AG04450 (cell line): ENCODE results near the gene GALNT2. TPM values are rescaled to one million over a fixed set of nuclear protein-coding genes. Genes with fewer than 3 reads are reported as not detected.

Experiments
- CTCF ChIA-PET: fragments of 300-600, 350-600 bp; formaldehyde crosslinking; extraction: SDS; loops from one replicate; lab custom pipeline; 2022; ENCODE audit warnings: antibody characterized with exemption, inconsistent platforms; lab: Charles Lee
- POLR2A ChIA-PET: fragments of 350-600 bp; formaldehyde crosslinking; extraction: SDS; loops from one replicate; lab custom pipeline; 2021; ENCODE audit warnings: antibody characterized with exemption, inconsistent platforms; lab: Yijun Ruan, JAX
- DNase-seq: peaks from one replicate; pipeline ENCODE4 v3.0.0-alpha.2; 2011; ENCODE audit warnings: low read depth, low spot score
- H3K27ac ChIP-seq: one replicate; pipeline ENCODE4 v1.5.1; 2012; ENCODE audit warnings: low read depth, low read length, control low read depth
- H3K27me3 ChIP-seq: one replicate; pipeline ENCODE4 v1.6.0; 2012; ENCODE audit warnings: low read length; ENCODE audit not compliant: control insufficient read depth, insufficient read depth
- H3K4me3 ChIP-seq: 2 replicates; pipeline ENCODE4 v1.5.1; 2011; ENCODE audit warnings: mild to moderate bottlenecking, low read depth, low read length, control low read depth
- H3K9me3 ChIP-seq: 2 replicates; pipeline ENCODE4 v1.5.1; 2012; ENCODE audit warnings: low read length; ENCODE audit not compliant: control insufficient read depth, insufficient read depth
- polyA plus RNA-seq: library from polyadenylated mRNA; depleted of rRNA; stranded (reverse); fragments of >200 nt; gene quantifications from 2 replicates; pipeline ENCODE4 v1.2.3, GENCODE V29; 2011
- TF ChIP-seq, protein P1 (sequence below): IDR thresholded peaks from 2 replicates; pipeline ENCODE4 v1.5.1; 2011; ENCODE audit warnings: low read depth, low read length, control low read depth, inconsistent platforms

Gene GALNT2
- polyA plus RNA-seq, 1 experiment: 121 TPM

GRCh38 chr1:230107941-230108340 is 40.9 kb downstream of the GALNT2 start:
- no peak overlapping the region for H3K27ac ChIP-seq
- no peaks in the 10 kb centered on the region for H3K27me3 ChIP-seq
- TF ChIP-seq, protein P1, sequence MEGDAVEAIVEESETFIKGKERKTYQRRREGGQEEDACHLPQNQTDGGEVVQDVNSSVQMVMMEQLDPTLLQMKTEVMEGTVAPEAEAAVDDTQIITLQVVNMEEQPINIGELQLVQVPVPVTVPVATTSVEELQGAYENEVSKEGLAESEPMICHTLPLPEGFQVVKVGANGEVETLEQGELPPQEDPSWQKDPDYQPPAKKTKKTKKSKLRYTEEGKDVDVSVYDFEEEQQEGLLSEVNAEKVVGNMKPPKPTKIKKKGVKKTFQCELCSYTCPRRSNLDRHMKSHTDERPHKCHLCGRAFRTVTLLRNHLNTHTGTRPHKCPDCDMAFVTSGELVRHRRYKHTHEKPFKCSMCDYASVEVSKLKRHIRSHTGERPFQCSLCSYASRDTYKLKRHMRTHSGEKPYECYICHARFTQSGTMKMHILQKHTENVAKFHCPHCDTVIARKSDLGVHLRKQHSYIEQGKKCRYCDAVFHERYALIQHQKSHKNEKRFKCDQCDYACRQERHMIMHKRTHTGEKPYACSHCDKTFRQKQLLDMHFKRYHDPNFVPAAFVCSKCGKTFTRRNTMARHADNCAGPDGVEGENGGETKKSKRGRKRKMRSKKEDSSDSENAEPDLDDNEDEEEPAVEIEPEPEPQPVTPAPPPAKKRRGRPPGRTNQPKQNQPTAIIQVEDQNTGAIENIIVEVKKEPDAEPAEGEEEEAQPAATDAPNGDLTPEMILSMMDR: no peak
- no peak overlapping the region for H3K4me3 ChIP-seq
- ChIA-PET CTCF (no interaction called here), POLR2A (no interaction called here)
- DNase-seq: no peak
- H3K9me3 ChIP-seq: peaks cover 3% of the 10 kb centered on the region; the same call in 1 of the 2 replicates

- no peak overlapping the region for H3K4me3 ChIP-seq
- TF ChIP-seq, protein P1: no peak
- ChIA-PET POLR2A (no interaction called here), CTCF (no interaction called here)
- H3K27ac ChIP-seq: no peak overlapping the region
- peaks cover 3% of the 10 kb centered on the region; the same call in 1 of the 2 replicates for H3K9me3 ChIP-seq
- H3K27me3 ChIP-seq: no peaks in the 10 kb centered on the region
- no peak for DNase-seq
These were observed 41.5 kb downstream of the GALNT2 start for GRCh38 chr1:230108580-230108979.

DNA sequence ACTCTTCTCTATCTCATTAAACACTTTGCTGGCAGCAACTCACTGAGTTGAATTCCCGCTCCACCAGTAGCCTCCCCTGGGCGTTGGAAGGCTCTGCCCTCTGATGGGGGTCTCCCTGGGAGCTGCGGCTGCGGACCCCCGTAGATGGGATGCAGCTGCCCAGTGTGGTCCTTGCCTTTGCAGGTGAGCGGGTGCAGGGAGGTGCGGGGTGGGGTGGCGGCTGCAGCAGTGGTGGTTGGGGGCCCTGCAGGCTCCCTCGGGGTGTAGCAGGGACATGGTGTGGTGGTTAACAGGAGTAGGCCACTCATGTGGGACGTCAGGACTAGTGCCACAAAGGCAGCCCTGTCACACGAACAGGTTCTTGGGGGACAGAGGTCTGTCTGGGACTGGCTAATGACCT is 42.0 kb downstream of the GALNT2 start:
- CTCF ChIA-PET: no interaction called here
- Histone ChIP-seq H3K4me3 (no peak overlapping the region), H3K9me3 (peaks cover 3% of the 10 kb centered on the region; the same call in 1 of the 2 replicates), H3K27me3 (no peaks in the 10 kb centered on the region), H3K27ac (no peak overlapping the region)
- TF ChIP-seq, protein P1: no peak
- DNase-seq: no peak
- POLR2A ChIA-PET: no interaction called here

DNA sequence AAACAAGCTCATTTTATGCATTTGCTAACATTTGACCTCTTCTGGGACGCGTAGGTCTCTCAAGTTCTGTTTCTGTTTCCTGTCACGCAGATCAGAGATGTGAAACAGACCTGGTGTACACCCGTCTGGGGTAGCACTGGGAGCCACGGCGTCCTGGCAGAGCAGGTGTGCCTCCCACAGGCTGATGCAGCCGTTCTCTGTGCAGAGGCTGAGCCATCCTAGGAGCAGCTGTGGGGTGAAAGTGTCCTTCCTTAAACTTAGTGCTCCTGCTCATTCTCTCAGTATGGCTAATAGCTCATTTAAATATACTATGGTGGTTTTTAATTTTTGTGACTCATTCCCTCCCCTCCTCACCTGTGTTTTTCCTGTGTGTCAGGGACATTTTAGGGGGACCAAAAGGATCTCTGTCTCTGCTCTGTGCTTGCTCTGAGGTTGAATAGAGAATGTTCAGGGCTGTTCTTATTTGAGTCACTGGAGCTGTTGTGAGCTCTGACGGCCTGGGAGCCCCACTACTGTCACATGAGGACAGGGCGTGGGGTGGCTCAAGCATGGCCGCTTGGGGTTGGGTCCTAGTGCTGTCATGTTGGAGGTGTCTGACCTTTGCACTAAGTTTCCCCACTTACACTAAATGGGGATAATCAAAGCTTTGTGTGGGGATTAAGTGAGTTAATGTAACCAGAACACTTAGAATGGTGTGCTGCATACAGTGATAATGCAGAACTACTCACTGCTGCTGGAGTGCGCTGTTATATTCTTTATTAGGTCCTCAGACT is 43.0 kb downstream of the GALNT2 start:
- no peak for DNase-seq
- no peaks in the 10 kb centered on the region for H3K27me3 ChIP-seq
- ChIA-PET CTCF (no interaction called here), POLR2A (interaction anchor here (0.6 kb wide), 1 partner anchor 40 kb away, joined by 3 read pairs; no protein-coding TSS in a partner anchor)
- TF ChIP-seq, protein P1: no peak
- no peak overlapping the region for H3K27ac ChIP-seq
- H3K9me3 ChIP-seq: peaks cover 3% of the 10 kb centered on the region; the same call in 1 of the 2 replicates
- H3K4me3 ChIP-seq: no peak overlapping the region

DNA sequence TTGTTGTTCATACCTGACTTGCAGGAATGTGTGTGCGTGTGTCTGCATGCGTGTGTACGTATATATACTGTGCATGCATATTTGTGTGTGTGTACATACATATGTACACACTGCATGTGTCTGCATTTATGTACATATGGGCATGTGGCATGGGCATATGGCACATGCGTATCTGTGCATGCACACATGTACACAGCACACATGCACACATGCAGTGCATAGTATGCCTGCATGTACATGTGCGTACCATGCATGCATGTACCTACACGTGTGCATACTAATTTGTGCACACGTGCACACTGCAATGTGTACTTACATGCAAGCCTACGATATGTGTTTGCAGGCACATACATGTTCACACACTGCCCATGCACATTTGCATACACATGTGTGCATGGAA is 43.9 kb downstream of the GALNT2 start:
- Histone ChIP-seq H3K27ac (no peak overlapping the region), H3K9me3 (peaks cover 3% of the 10 kb centered on the region; the same call in 1 of the 2 replicates), H3K27me3 (no peaks in the 10 kb centered on the region), H3K4me3 (no peak overlapping the region)
- POLR2A ChIA-PET: no interaction called here
- TF ChIP-seq, protein P1: no peak
- CTCF ChIA-PET: no interaction called here
- no peak for DNase-seq
